GM12878 (cell line): ENCODE measurements around the gene HPSE2. TPM values are rescaled to one million over a fixed set of nuclear protein-coding genes. Genes with fewer than 3 reads are reported as not detected.

Experiments used
- ATAC-seq: fragments of 200-7000 bp; cut with Tn5 transposase; 3 replicates; pipeline ENCODE4 v1.9.1; 2020; ENCODE audit warnings: mild to moderate bottlenecking, moderate library complexity
- BruUV-seq: library from RNA; stranded (reverse); fragments of 400-500 nt; replicated peaks from 2 replicates; lab custom pipeline; 2021; lab: Mats Ljungman, UMichigan
- CTCF ChIA-PET: fragments of 300-600 bp; sonication (Branson Sonifier 250); formaldehyde crosslinking; extraction: SDS; loops from one replicate; lab custom pipeline; 2021; ENCODE audit warnings: inconsistent platforms; lab: Yijun Ruan, JAX
- POLR2A ChIA-PET: fragments of 350-600 bp; formaldehyde crosslinking; extraction: SDS; loops from one replicate; lab custom pipeline; 2021; ENCODE audit warnings: inconsistent platforms; lab: Charles Lee
- RAD21 ChIA-PET: fragments of 300-600 bp; sonication (Branson Sonifier 250); formaldehyde crosslinking; loops from one replicate; lab custom pipeline; 2023; ENCODE audit warnings: antibody characterized with exemption; ENCODE audit not compliant: unreplicated experiment; lab: Charles Lee
- SMC1A ChIA-PET: fragments of 300-600 bp; sonication (Branson Sonifier 250); formaldehyde crosslinking; loops from one replicate; lab custom pipeline; 2023; ENCODE audit not compliant: unreplicated experiment, uncharacterized antibody; lab: Charles Lee
- DNase-seq: peaks from one replicate; pipeline ENCODE4 v3.0.0-alpha.2; 2011; ENCODE audit warnings: low read depth, low spot score
- FAIRE-seq: peaks from 3 replicates; lab custom pipeline; 2011; peaks lifted over from hg19 to GRCh38; lab: Jason Lieb, UNC
- H2AFZ ChIP-seq: 2 replicates; pipeline ENCODE4 v1.6.0; 2011; ENCODE audit warnings: low read depth, low read length, control low read depth; ENCODE audit not compliant: control insufficient read depth
- H3K27ac ChIP-seq: 2 replicates; pipeline ENCODE4 v1.5.1; 2011; ENCODE audit warnings: control low read depth; ENCODE audit not compliant: control insufficient read depth, insufficient read depth
- H3K27me3 ChIP-seq, 2 experiments: replicated peaks in 1 of 2; 2 replicates each; pipeline versions ENCODE4 v1.6.0 to v1.6.1; 2011; ENCODE audit warnings: low read length in 1 of 2; ENCODE audit not compliant: control insufficient read depth in 2 of 2, insufficient read depth in 2 of 2
- H3K36me3 ChIP-seq, 2 experiments: 2 replicates each; pipeline ENCODE4 v1.5.1; 2011; ENCODE audit warnings: low read length in 1 of 2; ENCODE audit not compliant: control insufficient read depth in 2 of 2, insufficient read depth in 2 of 2
- H3K4me1 ChIP-seq: 2 replicates; pipeline ENCODE4 v1.6.1; 2011; ENCODE audit warnings: mild to moderate bottlenecking, low read length, moderate library complexity, mixed read lengths; ENCODE audit not compliant: control insufficient read depth, insufficient read depth
- H3K4me2 ChIP-seq: 2 replicates; pipeline ENCODE4 v1.6.0; 2011; ENCODE audit warnings: control low read depth; ENCODE audit not compliant: control insufficient read depth, insufficient read depth
- H3K4me3 ChIP-seq: fragments of 200-600 bp; sonication (generic); 2 replicates; pipeline ENCODE4 v1.5.1; 2016
- H3K79me2 ChIP-seq: 2 replicates; pipeline ENCODE4 v1.6.0; 2011; ENCODE audit warnings: low read length; ENCODE audit not compliant: control insufficient read depth, insufficient read depth
- H3K9ac ChIP-seq: 2 replicates; pipeline ENCODE4 v1.8.0; 2011; ENCODE audit warnings: low read length, control low read depth, mixed read lengths; ENCODE audit not compliant: control insufficient read depth, insufficient read depth
- H3K9me3 ChIP-seq: replicated peaks from 3 replicates; pipeline ENCODE4 v1.5.1; 2011; ENCODE audit warnings: mild to moderate bottlenecking, low read length; ENCODE audit not compliant: control insufficient read depth, insufficient read depth
- H4K20me1 ChIP-seq: 2 replicates; pipeline ENCODE4 v1.6.0; 2011; ENCODE audit not compliant: control insufficient read depth, insufficient read depth
- BACH1 ChIP-seq: fragments of 450-650 bp; IDR thresholded peaks from 2 replicates; pipeline ENCODE4 v1.6.1; 2017; ENCODE audit warnings: mild to moderate bottlenecking, borderline replicate concordance
- EP300 ChIP-seq, 2 experiments: fragments of 150-350 bp in 1 of 2; IDR thresholded peaks; 2 replicates each; pipeline ENCODE4 v1.6.1; 2011 to 2012; ENCODE audit warnings: low read depth in 2 of 2, low read length in 2 of 2, borderline replicate concordance in 1 of 2, improper control_type of control experiment in 1 of 2, inconsistent platforms in 1 of 2; ENCODE audit not compliant: control insufficient read depth in 1 of 2
- GABPA ChIP-seq: IDR thresholded peaks from 2 replicates; pipeline ENCODE4 v1.6.1; 2014; ENCODE audit warnings: antibody characterized with exemption, low read depth, mild to moderate bottlenecking, inconsistent platforms
- IKZF2 ChIP-seq, 2 experiments: fragments of 450-650 bp; IDR thresholded peaks; 2 replicates each; pipeline ENCODE4 v1.6.1; 2017; ENCODE audit warnings: mild to moderate bottlenecking in 2 of 2, moderate library complexity in 2 of 2
- NFIC ChIP-seq: IDR thresholded peaks from 2 replicates; pipeline ENCODE4 v1.6.1; 2012; ENCODE audit warnings: low read depth, mild to moderate bottlenecking, inconsistent platforms, low read length, moderate library complexity
- NRF1 ChIP-seq: conservative IDR thresholded peaks from 2 replicates; pipeline ENCODE4 v1.6.1; 2011; ENCODE audit warnings: mild to moderate bottlenecking, low read depth, low read length, improper control_type of control experiment
- POLR2AphosphoS5 ChIP-seq: IDR thresholded peaks from 2 replicates; pipeline ENCODE4 v1.6.1; 2011; ENCODE audit warnings: mild to moderate bottlenecking, low read length, inconsistent platforms
- SMAD1 ChIP-seq: fragments of 450-650 bp; IDR thresholded peaks from 2 replicates; pipeline ENCODE4 v1.6.1; 2018; ENCODE audit warnings: mild to moderate bottlenecking, low read depth; ENCODE audit not compliant: partially characterized antibody
- TCF7 ChIP-seq: IDR thresholded peaks from 2 replicates; pipeline ENCODE4 v1.6.1; 2014; ENCODE audit warnings: antibody characterized with exemption, borderline replicate concordance
- ZBED1 ChIP-seq: IDR thresholded peaks from 2 replicates; pipeline ENCODE4 v1.6.1; 2016; ENCODE audit warnings: borderline replicate concordance
- ZNF24 ChIP-seq: fragments of 450-650 bp; IDR thresholded peaks from 2 replicates; pipeline ENCODE4 v1.6.1; 2017; ENCODE audit warnings: antibody characterized with exemption, mild to moderate bottlenecking
- ZNF274 ChIP-seq: IDR thresholded peaks from one replicate; pipeline ENCODE4 v1.8.0; 2011; ENCODE audit not compliant: insufficient read length, insufficient read depth
- WGBS: methylation state at CpG from one replicate; pipeline ENCODE4 v1.1.6; 2016; ENCODE audit warnings: low lambda C conversion rate; ENCODE audit not compliant: insufficient replicate concordance, insufficient coverage; ENCODE audit errors: missing lambda C conversion rate; 5-methylcytosine and 5-hydroxymethylcytosine counted together
- in situ Hi-C: fragments of 300-500 bp; cut with MboI; formaldehyde crosslinking; loops from 9 replicates; pipeline ENCODE4 v1.14.3; 2018; ENCODE audit warnings: mixed read lengths
- intact Hi-C: fragments of 100-400 bp; cut with micrococcal nuclease; formaldehyde crosslinking; loops from one replicate; pipeline ENCODE4 v1.14.2; 2022; ENCODE audit not compliant: unreplicated experiment
- polyA plus RNA-seq, 11 experiments: library from polyadenylated mRNA; depleted of rRNA in 4 of 11; unstranded in 6 of 11; stranded (reverse) in 5 of 11; fragments of >200 nt; fragmentation: Nextera tagmentation in 4 of 11; fragmentation: Illumina TruSeq in 1 of 11; extraction: Ambion mirVana in 4 of 11; extraction: Trizol in 1 of 11; gene quantifications; 1 replicate in 1 of 11; 2 replicates in 10 of 11; pipeline versions ENCODE4 v1.2.1 to v1.2.3, GENCODE V29; 2011 to 2016; ENCODE audit warnings: inconsistent platforms in 2 of 11, missing spikeins in 2 of 11, low read depth in 1 of 11
- total RNA-seq, 4 experiments: library from RNA; depleted of rRNA in 3 of 4; stranded (reverse); fragments of >200 nt in 3 of 4; fragmentation: Illumina TruSeq in 1 of 4; extraction: Trizol in 1 of 4; gene quantifications; 2 replicates each; pipeline versions ENCODE4 v1.2.1 to v1.2.3, GENCODE V29; 2013 to 2021
- TF ChIP-seq, protein P1 (sequence below): IDR thresholded peaks from 2 replicates; pipeline ENCODE4 v1.6.1; 2011; ENCODE audit warnings: low read depth, low read length, improper control_type of control experiment, borderline replicate concordance
- TF ChIP-seq, protein P2 (sequence below): IDR thresholded peaks from 2 replicates; pipeline ENCODE4 v1.6.1; 2011; ENCODE audit warnings: mild to moderate bottlenecking, low read depth, low read length, moderate library complexity; ENCODE audit not compliant: insufficient replicate concordance
- TF ChIP-seq, protein P3 (sequence below): IDR thresholded peaks from 2 replicates; pipeline ENCODE4 v1.6.1; 2012; ENCODE audit warnings: improper control_type of control experiment, low read depth, low read length; ENCODE audit not compliant: insufficient replicate concordance
- TF ChIP-seq, protein P4 (sequence below): fragments of 450-650 bp; IDR thresholded peaks from 2 replicates; pipeline ENCODE4 v1.6.1; 2016; ENCODE audit warnings: mild to moderate bottlenecking

HPSE2 gene
- total and polyA plus RNA-seq, 10 of the 15 experiments (the other 5 are each of a cell fraction or from before 2014, with no cell fraction given): 0.06 TPM; not detected in 9

DNA sequence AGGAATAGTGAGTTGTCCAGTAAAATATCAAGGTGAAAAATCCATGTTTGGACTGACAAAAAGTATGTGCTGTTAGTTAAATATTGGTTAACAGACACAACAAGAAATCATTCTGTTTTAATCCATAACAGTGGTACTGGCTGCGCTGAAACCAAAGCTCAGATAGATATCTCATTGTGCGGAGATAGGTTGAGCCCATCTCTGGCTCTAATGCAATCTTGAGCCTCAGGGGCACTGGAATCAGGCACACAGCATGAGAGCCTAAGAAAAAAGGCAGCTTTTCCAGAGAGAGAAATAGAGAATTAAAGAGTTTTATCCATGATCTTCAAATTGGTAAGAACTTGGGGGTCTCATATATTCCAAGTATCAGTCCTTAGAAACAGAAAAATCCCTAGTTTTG is 373.7 kb downstream of the HPSE2 start:
- Histone ChIP-seq H3K4me1 (no peaks in the 10 kb centered on the region), H2AFZ (no peak overlapping the region), H3K79me2 (no peaks in the 10 kb centered on the region), H3K4me3 (no peak overlapping the region), H3K27ac (no peak overlapping the region), H3K9ac (no peak overlapping the region), H4K20me1 (no peaks in the 10 kb centered on the region), H3K36me3 (no peaks in the 10 kb centered on the region), H3K9me3 (no peaks in the 10 kb centered on the region), H3K27me3 (no peaks in the 10 kb centered on the region), H3K4me2 (no peak overlapping the region)
- FAIRE-seq (no peak), ATAC-seq (no peak), DNase-seq (no peak)
- ChIA-PET POLR2A (no interaction called here), SMC1A (no interaction called here), RAD21 (no interaction called here), CTCF (no interaction called here)
- TF ChIP-seq EP300 (IDR thresholded peaks at IDR 0.05; ENCODE audit: borderline replicate concordance in 1 of 2, control insufficient read depth in 1 of 2, low read depth in 2 of 2, low read length in 2 of 2): no peak
- TF ChIP-seq, protein P1, sequence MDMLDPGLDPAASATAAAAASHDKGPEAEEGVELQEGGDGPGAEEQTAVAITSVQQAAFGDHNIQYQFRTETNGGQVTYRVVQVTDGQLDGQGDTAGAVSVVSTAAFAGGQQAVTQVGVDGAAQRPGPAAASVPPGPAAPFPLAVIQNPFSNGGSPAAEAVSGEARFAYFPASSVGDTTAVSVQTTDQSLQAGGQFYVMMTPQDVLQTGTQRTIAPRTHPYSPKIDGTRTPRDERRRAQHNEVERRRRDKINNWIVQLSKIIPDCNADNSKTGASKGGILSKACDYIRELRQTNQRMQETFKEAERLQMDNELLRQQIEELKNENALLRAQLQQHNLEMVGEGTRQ: no peak
- no peak for TF ChIP-seq BACH1
- TF ChIP-seq NRF1: no peak
- TF ChIP-seq ZNF24: no peak
- TF ChIP-seq, protein P2, sequence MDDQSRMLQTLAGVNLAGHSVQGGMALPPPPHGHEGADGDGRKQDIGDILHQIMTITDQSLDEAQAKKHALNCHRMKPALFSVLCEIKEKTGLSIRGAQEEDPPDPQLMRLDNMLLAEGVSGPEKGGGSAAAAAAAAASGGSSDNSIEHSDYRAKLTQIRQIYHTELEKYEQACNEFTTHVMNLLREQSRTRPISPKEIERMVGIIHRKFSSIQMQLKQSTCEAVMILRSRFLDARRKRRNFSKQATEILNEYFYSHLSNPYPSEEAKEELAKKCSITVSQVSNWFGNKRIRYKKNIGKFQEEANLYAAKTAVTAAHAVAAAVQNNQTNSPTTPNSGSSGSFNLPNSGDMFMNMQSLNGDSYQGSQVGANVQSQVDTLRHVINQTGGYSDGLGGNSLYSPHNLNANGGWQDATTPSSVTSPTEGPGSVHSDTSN: no peak
- no peak for TF ChIP-seq SMAD1
- TF ChIP-seq GABPA: no peak
- no peak for TF ChIP-seq TCF7
- no peak for TF ChIP-seq NFIC
- TF ChIP-seq IKZF2 (IDR thresholded peaks at IDR 0.05): no peak
- TF ChIP-seq, protein P3, sequence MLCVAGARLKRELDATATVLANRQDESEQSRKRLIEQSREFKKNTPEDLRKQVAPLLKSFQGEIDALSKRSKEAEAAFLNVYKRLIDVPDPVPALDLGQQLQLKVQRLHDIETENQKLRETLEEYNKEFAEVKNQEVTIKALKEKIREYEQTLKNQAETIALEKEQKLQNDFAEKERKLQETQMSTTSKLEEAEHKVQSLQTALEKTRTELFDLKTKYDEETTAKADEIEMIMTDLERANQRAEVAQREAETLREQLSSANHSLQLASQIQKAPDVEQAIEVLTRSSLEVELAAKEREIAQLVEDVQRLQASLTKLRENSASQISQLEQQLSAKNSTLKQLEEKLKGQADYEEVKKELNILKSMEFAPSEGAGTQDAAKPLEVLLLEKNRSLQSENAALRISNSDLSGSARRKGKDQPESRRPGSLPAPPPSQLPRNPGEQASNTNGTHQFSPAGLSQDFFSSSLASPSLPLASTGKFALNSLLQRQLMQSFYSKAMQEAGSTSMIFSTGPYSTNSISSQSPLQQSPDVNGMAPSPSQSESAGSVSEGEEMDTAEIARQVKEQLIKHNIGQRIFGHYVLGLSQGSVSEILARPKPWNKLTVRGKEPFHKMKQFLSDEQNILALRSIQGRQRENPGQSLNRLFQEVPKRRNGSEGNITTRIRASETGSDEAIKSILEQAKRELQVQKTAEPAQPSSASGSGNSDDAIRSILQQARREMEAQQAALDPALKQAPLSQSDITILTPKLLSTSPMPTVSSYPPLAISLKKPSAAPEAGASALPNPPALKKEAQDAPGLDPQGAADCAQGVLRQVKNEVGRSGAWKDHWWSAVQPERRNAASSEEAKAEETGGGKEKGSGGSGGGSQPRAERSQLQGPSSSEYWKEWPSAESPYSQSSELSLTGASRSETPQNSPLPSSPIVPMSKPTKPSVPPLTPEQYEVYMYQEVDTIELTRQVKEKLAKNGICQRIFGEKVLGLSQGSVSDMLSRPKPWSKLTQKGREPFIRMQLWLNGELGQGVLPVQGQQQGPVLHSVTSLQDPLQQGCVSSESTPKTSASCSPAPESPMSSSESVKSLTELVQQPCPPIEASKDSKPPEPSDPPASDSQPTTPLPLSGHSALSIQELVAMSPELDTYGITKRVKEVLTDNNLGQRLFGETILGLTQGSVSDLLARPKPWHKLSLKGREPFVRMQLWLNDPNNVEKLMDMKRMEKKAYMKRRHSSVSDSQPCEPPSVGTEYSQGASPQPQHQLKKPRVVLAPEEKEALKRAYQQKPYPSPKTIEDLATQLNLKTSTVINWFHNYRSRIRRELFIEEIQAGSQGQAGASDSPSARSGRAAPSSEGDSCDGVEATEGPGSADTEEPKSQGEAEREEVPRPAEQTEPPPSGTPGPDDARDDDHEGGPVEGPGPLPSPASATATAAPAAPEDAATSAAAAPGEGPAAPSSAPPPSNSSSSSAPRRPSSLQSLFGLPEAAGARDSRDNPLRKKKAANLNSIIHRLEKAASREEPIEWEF: no peak
- TF ChIP-seq POLR2AphosphoS5: no peak
- no peak for TF ChIP-seq ZBED1
- TF ChIP-seq, protein P4, sequence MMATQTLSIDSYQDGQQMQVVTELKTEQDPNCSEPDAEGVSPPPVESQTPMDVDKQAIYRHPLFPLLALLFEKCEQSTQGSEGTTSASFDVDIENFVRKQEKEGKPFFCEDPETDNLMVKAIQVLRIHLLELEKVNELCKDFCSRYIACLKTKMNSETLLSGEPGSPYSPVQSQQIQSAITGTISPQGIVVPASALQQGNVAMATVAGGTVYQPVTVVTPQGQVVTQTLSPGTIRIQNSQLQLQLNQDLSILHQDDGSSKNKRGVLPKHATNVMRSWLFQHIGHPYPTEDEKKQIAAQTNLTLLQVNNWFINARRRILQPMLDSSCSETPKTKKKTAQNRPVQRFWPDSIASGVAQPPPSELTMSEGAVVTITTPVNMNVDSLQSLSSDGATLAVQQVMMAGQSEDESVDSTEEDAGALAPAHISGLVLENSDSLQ: no peak
- TF ChIP-seq ZNF274: no peak
- no TSS peak for BruUV-seq
- in situ Hi-C loops: no loop called here
- intact Hi-C loops: no loop called here
- WGBS: 89% methylated on average over 2 of the region's 2 CpGs
